ENCODE results near the gene ROBO1.

Gene ROBO1

GRCh38 chr3:79139395-79140068, 628.3 kb downstream of the ROBO1 start:
- POLR2A ChIA-PET: no interaction called here
- TF ChIP-seq CTBP1 (IDR thresholded peaks at IDR 0.05; ENCODE audit: borderline replicate concordance): no peak
- TF ChIP-seq HDGF (IDR thresholded peaks at IDR 0.05; ENCODE audit: borderline replicate concordance): no peak
- no peak for TF ChIP-seq PKNOX1 (IDR thresholded peaks at IDR 0.05)
- no peak for TF ChIP-seq FOXA1 (IDR thresholded peaks at IDR 0.05)
- no peak for TF ChIP-seq FOXK2 (IDR thresholded peaks at IDR 0.05)
- TF ChIP-seq L3MBTL2 (conservative IDR thresholded peaks at IDR 0.05): no peak
- no peak for TF ChIP-seq SP1 (IDR thresholded peaks at IDR 0.05)
- no peak for TF ChIP-seq SUZ12 (IDR thresholded peaks at IDR 0.05)
- no peak for TF ChIP-seq FOXM1 (IDR thresholded peaks at IDR 0.05; ENCODE audit: borderline replicate concordance)
- no peak for TF ChIP-seq ZNF384 (IDR thresholded peaks at IDR 0.05)
- no peak for TF ChIP-seq ELF4 (IDR thresholded peaks at IDR 0.05)
- no peak for TF ChIP-seq TARDBP (IDR thresholded peaks at IDR 0.05)
- no peak for DNase-seq (ENCODE audit: extremely low spot score)

GRCh38 chr3:79125313-79125984, 642.3 kb downstream of the ROBO1 start:
- ChIA-PET CTCF (no interaction called here), POLR2A (no interaction called here)
- TF ChIP-seq ZNF384 (IDR thresholded peaks at IDR 0.05) (no peak), PKNOX1 (IDR thresholded peaks at IDR 0.05) (no peak), NFRKB (IDR thresholded peaks at IDR 0.05) (no peak), FOXK2 (IDR thresholded peaks at IDR 0.05) (no peak), LEF1 (IDR thresholded peaks at IDR 0.05; ENCODE audit: borderline replicate concordance) (no peak), ARNT (IDR thresholded peaks at IDR 0.05) (no peak), CTBP1 (IDR thresholded peaks at IDR 0.05; ENCODE audit: borderline replicate concordance) (no peak), ELF4 (IDR thresholded peaks at IDR 0.05) (no peak), TARDBP (IDR thresholded peaks at IDR 0.05) (no peak)
- DNase-seq (ENCODE audit: extremely low spot score): no peak

More at GRCh38 chr3:79139395-79140068, 628.3 kb downstream of the ROBO1 start:
- CTCF ChIA-PET: no interaction called here

- ChIA-PET POLR2A (no interaction called here), CTCF (no interaction called here)
- TF ChIP-seq L3MBTL2 (conservative IDR thresholded peaks at IDR 0.05) (no peak), FOXM1 (IDR thresholded peaks at IDR 0.05; ENCODE audit: borderline replicate concordance) (no peak), TARDBP (IDR thresholded peaks at IDR 0.05) (no peak), FOXA1 (IDR thresholded peaks at IDR 0.05) (no peak), ELF4 (IDR thresholded peaks at IDR 0.05) (no peak), FOXK2 (IDR thresholded peaks at IDR 0.05) (no peak), SUZ12 (IDR thresholded peaks at IDR 0.05) (no peak), ARNT (IDR thresholded peaks at IDR 0.05) (no peak), CTBP1 (IDR thresholded peaks at IDR 0.05; ENCODE audit: borderline replicate concordance) (no peak), ZNF384 (IDR thresholded peaks at IDR 0.05) (no peak), BHLHE40 (IDR thresholded peaks at IDR 0.05; ENCODE audit: borderline replicate concordance) (no peak), HDGF (IDR thresholded peaks at IDR 0.05; ENCODE audit: borderline replicate concordance) (no peak), PKNOX1 (IDR thresholded peaks at IDR 0.05) (no peak), SP1 (IDR thresholded peaks at IDR 0.05) (no peak), NFRKB (IDR thresholded peaks at IDR 0.05) (no peak), LEF1 (IDR thresholded peaks at IDR 0.05; ENCODE audit: borderline replicate concordance) (no peak)
- no peak for DNase-seq (ENCODE audit: extremely low spot score)
Measured at GRCh38 chr3:79115458-79115857, 652.3 kb downstream of the ROBO1 start.

- no peak for DNase-seq (ENCODE audit: extremely low spot score)
- no peak for TF ChIP-seq FOXK2 (IDR thresholded peaks at IDR 0.05)
- no peak for TF ChIP-seq FOXM1 (IDR thresholded peaks at IDR 0.05; ENCODE audit: borderline replicate concordance)
- no peak for TF ChIP-seq L3MBTL2 (conservative IDR thresholded peaks at IDR 0.05)
- TF ChIP-seq FOXA1 (IDR thresholded peaks at IDR 0.05): no peak
- no peak for TF ChIP-seq HDGF (IDR thresholded peaks at IDR 0.05; ENCODE audit: borderline replicate concordance)
- no peak for TF ChIP-seq ZNF384 (IDR thresholded peaks at IDR 0.05)
- TF ChIP-seq BHLHE40 (IDR thresholded peaks at IDR 0.05; ENCODE audit: borderline replicate concordance): no peak
- TF ChIP-seq TARDBP (IDR thresholded peaks at IDR 0.05): no peak
- no peak for TF ChIP-seq ARNT (IDR thresholded peaks at IDR 0.05)
- no peak for TF ChIP-seq PKNOX1 (IDR thresholded peaks at IDR 0.05)
- no peak for TF ChIP-seq SUZ12 (IDR thresholded peaks at IDR 0.05)
- no peak for TF ChIP-seq CTBP1 (IDR thresholded peaks at IDR 0.05; ENCODE audit: borderline replicate concordance)
- no peak for TF ChIP-seq SP1 (IDR thresholded peaks at IDR 0.05)
- no peak for TF ChIP-seq ELF4 (IDR thresholded peaks at IDR 0.05)
- no peak for TF ChIP-seq LEF1 (IDR thresholded peaks at IDR 0.05; ENCODE audit: borderline replicate concordance)
- no peak for TF ChIP-seq NFRKB (IDR thresholded peaks at IDR 0.05)
- CTCF ChIA-PET: no interaction called here
- POLR2A ChIA-PET: no interaction called here
Measured at GRCh38 chr3:79113876-79114275, 653.9 kb downstream of the ROBO1 start.

- ChIA-PET POLR2A (no interaction called here), CTCF (no interaction called here)
- TF ChIP-seq NFRKB (IDR thresholded peaks at IDR 0.05) (no peak), LEF1 (IDR thresholded peaks at IDR 0.05; ENCODE audit: borderline replicate concordance) (no peak), ARNT (IDR thresholded peaks at IDR 0.05) (no peak), L3MBTL2 (conservative IDR thresholded peaks at IDR 0.05) (no peak), TARDBP (IDR thresholded peaks at IDR 0.05) (no peak), ZNF384 (IDR thresholded peaks at IDR 0.05) (no peak), SUZ12 (IDR thresholded peaks at IDR 0.05) (no peak)
- DNase-seq (ENCODE audit: extremely low spot score): no peak
Measured at GRCh38 chr3:79111375-79112052, 656.3 kb downstream of the ROBO1 start.
